HG03045 (cell line): ENCODE data around the gene CORO7.

Source experiments
- ATAC-seq: cut with Tn5 transposase; IDR thresholded peaks from one replicate; pipeline ENCODE4 v1.9.1; 2021; ENCODE audit warnings: mild to moderate bottlenecking, moderate library complexity; ENCODE audit not compliant: unreplicated experiment

Gene CORO7

DNA sequence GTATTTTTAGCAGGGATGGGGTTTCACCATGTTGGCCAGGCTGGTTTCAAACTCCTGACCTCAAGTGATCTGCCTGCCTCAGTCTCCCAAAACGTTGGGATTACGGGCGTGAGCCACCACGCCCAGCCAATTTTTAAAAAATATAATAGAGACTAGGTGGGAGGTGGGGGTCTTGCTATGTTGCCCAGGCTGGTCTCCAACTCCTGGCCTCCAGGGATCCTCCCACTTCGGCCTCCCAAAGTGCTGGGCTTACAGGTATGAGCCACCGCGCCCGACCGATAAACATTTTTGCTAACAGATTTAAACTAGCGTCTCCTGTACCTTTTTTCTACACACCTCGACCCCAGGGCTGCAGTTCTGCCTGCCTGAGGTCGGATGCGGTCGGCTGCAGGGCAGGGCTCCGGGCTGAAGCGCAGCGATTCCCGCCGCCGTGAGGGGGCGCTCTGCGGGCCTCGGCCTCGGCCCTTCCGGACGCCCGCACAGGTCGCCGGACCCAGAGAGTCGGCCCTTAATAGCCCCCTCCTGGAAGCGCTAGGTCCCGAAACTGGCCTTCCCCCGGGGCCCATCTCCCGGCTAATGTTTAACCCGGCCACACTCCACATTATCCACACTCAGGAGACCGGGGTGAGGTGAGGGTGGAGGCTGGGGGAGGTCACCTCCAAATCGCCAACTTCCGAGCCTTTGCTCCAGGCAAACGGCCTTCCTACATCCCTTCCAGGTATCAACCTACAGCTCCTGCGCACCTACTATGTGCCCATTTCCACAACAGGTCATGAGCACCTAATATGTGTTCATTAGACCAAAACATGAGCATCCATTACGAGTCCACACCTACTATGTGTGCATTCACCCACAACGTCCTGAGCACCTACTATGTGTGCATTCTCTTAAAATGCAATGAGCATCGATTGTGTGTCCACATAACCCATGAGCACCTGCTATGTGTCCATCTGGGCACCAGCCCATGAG, 102.5 kb downstream of the CORO7 start:
- no peak for ATAC-seq

DNA sequence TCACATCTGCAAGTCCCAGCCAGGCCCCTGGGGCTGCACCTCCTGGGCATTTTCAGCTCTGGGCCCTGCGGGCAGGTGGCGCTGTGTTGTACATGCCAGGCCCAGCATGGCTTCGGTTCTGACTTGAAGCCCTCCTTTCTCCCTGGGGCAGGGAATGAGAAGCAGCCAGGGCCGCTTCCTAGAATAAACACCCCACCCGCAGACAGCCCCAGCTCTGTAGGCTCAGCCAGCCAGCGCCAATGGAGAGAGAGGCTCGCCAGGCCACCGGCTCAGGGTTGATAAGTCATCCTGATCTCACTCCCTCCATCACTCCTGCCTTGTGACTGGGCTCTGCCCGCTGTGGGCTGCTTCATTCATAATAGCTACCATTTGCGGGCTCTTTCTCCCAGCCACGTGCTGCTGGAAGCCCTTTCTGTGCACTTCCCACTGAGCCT, 106.5 kb downstream of the CORO7 start:
- ATAC-seq: no peak

DNA sequence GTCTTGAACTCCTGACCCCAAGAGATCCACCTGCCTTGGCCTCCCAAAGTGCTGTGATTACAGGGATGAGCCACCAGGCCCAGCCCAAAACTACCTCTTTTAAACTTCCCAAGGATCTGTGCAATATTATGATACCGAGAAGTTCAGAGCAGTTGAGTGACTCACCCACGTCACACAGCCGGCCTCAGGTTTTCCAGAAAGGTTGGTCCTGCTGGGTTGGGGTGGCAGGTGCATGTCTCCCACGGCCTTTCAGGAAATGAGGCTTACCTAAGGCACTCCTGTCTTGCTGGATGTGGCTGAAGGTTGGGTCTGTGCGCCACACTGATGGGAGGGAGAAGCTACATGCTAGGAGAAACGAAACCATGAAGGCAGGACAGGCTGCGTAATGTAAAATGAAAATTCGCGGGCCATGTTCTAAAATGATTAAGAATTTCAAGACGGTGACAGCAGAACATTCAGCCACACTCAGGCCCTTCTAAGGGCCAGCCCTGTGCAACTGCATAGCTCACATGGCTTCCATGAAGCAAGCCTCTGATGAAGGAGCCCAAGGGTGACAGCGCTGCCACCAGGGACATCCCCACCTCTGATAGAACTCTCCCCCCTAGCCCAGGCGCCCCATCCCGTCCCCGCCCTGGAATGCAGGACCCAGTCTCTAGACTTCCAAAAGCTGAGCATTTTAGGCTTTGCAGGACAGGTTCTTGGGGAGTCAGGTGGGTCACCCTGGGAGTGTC, 107.1 kb downstream of the CORO7 start:
- ATAC-seq: no peak

DNA sequence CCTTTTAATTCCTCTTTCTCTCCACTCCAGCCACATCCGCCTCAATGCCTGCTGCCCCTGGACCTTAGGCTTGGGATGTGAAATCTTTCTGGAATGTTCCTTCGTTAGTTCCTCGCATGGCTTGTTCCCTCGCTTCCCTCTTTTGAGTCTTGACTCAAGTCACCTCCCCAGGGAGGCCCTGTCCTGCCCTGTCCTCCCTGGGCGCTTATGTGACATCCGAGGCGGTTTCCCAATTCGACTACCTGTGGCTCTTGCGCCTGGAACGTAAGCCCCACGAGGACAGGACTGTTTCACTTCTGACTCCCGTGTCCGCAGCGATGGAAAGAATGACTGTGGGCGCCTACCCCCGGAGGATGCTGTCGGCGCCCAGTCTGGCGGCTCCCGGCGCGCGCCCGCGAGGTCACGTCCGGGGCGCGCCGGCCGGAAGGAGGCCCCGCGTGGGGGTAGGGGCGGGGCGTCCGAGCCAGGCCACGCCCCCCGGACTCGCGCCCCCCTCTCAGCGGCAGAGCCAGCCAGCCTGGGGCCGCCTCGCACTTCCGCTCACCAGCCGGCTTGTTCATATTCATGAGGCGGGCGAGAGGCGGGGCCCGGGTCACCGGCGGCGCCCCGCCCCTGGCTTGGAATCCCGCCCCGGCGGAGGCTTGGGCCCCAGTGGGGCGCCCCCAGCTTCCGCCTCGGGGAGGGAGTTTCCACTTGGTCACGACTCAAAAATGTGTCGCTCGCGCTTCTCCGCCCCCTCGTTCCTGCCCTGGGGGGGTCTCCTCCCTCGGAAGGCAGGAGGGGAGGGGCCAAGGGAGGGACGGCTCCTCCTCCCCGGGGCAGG, 109.0 kb downstream of the CORO7 start:
- ATAC-seq: peak; percentile 90

DNA sequence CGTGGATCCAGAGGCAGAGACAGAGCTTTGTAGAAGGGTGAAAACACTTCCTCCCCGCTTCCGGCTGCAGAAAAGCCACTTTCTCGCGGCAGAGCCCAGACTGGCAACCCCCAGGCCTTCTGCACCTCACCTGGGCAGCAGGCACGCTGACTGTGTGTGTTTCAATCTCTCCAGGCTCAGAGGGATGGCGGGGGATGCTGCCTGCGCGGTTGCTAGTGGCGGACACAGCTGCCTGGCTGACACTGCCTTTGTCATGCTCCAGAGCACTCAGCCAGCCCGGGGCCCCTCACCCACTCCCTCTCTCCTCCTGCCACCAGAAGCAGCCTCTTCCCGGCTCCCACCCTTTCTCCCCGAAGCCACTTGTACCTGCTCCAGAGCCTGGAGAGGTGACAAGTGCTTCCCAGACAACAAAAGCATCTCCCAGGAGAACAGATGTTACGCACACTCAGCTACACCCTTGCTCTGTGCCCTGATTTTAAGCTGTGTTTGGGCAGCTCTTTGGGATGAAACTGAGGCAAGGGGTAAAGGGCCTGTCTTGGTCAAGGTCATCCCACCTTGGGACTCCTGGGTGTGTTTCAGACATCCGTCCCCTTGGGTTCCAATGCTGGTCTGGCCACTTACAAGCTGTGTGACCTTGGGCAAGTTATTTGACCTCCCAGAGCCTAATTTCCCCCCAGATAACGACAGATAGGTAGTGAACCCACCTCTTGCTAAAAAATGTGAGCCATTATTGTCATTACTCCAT, 109.8 kb downstream of the CORO7 start:
- ATAC-seq: no peak
